A673 (cell line): ENCODE results near the gene SLC4A4. TPM values are rescaled to one million over a fixed set of nuclear protein-coding genes. Genes with fewer than 3 reads are reported as not detected.

Source experiments
- BruUV-seq: library from RNA; stranded (reverse); fragments of 400-500 nt; replicated peaks from 2 replicates; lab custom pipeline; 2021; lab: Mats Ljungman, UMichigan
- CTCF ChIA-PET: fragments of 300-600 bp; sonication (Branson Sonifier 250); formaldehyde crosslinking; loops from one replicate; lab custom pipeline; 2022; ENCODE audit warnings: antibody characterized with exemption; lab: Charles Lee
- POLR2A ChIA-PET: fragments of 300-600 bp; sonication (Branson Sonifier 250); formaldehyde crosslinking; loops from one replicate; lab custom pipeline; 2022; ENCODE audit warnings: antibody characterized with exemption; ENCODE audit not compliant: low non-redundant PET; lab: Charles Lee
- DNase-seq: peaks from one replicate; pipeline ENCODE4 v3.0.0-alpha.2; 2015; ENCODE audit warnings: low spot score
- H3K27ac ChIP-seq: fragments of 200-600 bp; sonication (generic); 2 replicates; pipeline ENCODE4 v1.5.1; 2016; ENCODE audit warnings: mixed run types, low read depth, mild to moderate bottlenecking, mixed read lengths, antibody characterized with exemption, low read length; ENCODE audit not compliant: poor library complexity, severe bottlenecking
- H3K27me3 ChIP-seq: fragments of 200-600 bp; sonication (generic); replicated peaks from 2 replicates; pipeline ENCODE4 v1.6.1; 2017; ENCODE audit warnings: mixed run types, low read depth, mild to moderate bottlenecking, mixed read lengths, antibody characterized with exemption, low read length; ENCODE audit not compliant: insufficient read depth, poor library complexity
- H3K36me3 ChIP-seq: fragments of 200-600 bp; sonication (generic); 2 replicates; pipeline ENCODE4 v1.6.1; 2016; ENCODE audit warnings: mixed run types, mild to moderate bottlenecking, mixed read lengths, antibody characterized with exemption, low read length; ENCODE audit not compliant: insufficient read depth, poor library complexity, severe bottlenecking
- H3K4me1 ChIP-seq: fragments of 200-600 bp; sonication (generic); 2 replicates; pipeline ENCODE4 v1.6.1; 2017; ENCODE audit warnings: mixed run types, mild to moderate bottlenecking, mixed read lengths, antibody characterized with exemption, low read length; ENCODE audit not compliant: insufficient read depth, poor library complexity, severe bottlenecking
- H3K4me3 ChIP-seq: fragments of 200-600 bp; sonication (generic); 2 replicates; pipeline ENCODE4 v1.5.1; 2016; ENCODE audit warnings: low read depth, mixed run types, mild to moderate bottlenecking, mixed read lengths, low read length; ENCODE audit not compliant: poor library complexity, severe bottlenecking
- H3K9me3 ChIP-seq: fragments of 200-600 bp; sonication (generic); 2 replicates; pipeline ENCODE4 v1.6.1; 2016; ENCODE audit warnings: mixed run types, low read depth, mild to moderate bottlenecking, mixed read lengths, antibody characterized with exemption, low read length; ENCODE audit not compliant: poor library complexity, severe bottlenecking
- CTCF ChIP-seq: fragments of 300-800, 200-600 bp; sonication (generic); conservative IDR thresholded peaks from 2 replicates; pipeline ENCODE4 v1.5.1; 2017; ENCODE audit warnings: low read depth, mild to moderate bottlenecking, antibody characterized with exemption, low read length, moderate library complexity, mixed read lengths
- EZH2 ChIP-seq: fragments of 200-600 bp; sonication (generic); IDR thresholded peaks from 2 replicates; pipeline ENCODE4 v1.6.1; 2017; ENCODE audit warnings: borderline replicate concordance, low read depth, mild to moderate bottlenecking, mixed read lengths, antibody characterized with exemption, low read length; ENCODE audit not compliant: poor library complexity, severe bottlenecking
- intact Hi-C: fragments of 100-400 bp; cut with micrococcal nuclease; formaldehyde crosslinking; loops from one replicate; pipeline ENCODE4 v1.10.0; 2022; ENCODE audit not compliant: unreplicated experiment
- total RNA-seq: library from RNA; stranded (reverse); gene quantifications from 2 replicates; pipeline ENCODE4 v1.2.3, GENCODE V29; 2021

The SLC4A4 gene
- total RNA-seq, 1 experiment from 2014 or later: 1.2 TPM

GRCh38 chr4:71520308-71520707 is 181.5 kb downstream of the SLC4A4 start:
- intact Hi-C loops: no loop called here
- TF ChIP-seq CTCF: no peak
- no peak for TF ChIP-seq EZH2

DNA sequence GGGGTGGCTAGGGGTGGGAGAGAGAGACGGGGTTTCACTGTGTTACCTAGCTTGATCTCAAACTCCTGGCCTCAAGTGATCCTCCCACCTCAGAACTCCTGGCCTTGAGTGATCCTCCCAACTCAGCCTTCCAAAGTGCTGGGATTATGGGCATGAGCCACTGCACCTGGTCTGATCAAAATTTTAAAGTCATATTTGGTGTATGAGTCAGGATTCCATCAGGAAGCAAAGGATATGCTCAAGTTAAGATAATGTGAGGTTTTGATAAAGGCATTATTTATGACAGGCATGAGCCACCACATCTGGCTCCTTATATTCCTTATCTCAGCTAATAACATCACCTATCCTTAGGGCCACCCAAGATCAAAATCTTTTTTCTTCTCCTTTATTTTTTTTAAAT is 182.0 kb downstream of the SLC4A4 start:
- no peak overlapping the region for H3K4me3 ChIP-seq
- ChIA-PET CTCF (no interaction called here), POLR2A (no interaction called here)
- no peaks in the 10 kb centered on the region for H3K27me3 ChIP-seq
- no peak for DNase-seq
- no peaks in the 10 kb centered on the region for H3K9me3 ChIP-seq
- H3K27ac ChIP-seq: no peak overlapping the region
- BruUV-seq: no TSS peak
- no peaks in the 10 kb centered on the region for H3K36me3 ChIP-seq
- no peak for TF ChIP-seq EZH2
- no peak for TF ChIP-seq CTCF
- intact Hi-C loops: no loop called here
- no peaks in the 10 kb centered on the region for H3K4me1 ChIP-seq

More at GRCh38 chr4:71520308-71520707, 181.5 kb downstream of the SLC4A4 start:
- H3K27ac ChIP-seq: no peak overlapping the region
- no peaks in the 10 kb centered on the region for H3K4me1 ChIP-seq
- ChIA-PET CTCF (no interaction called here), POLR2A (no interaction called here)
- H3K9me3 ChIP-seq: no peaks in the 10 kb centered on the region
- BruUV-seq: no TSS peak
- H3K36me3 ChIP-seq: no peaks in the 10 kb centered on the region
- H3K27me3 ChIP-seq: no peaks in the 10 kb centered on the region
- H3K4me3 ChIP-seq: no peak overlapping the region
- no peak for DNase-seq

- ChIA-PET CTCF (no interaction called here), POLR2A (no interaction called here)
- no TSS peak for BruUV-seq
- Histone ChIP-seq H3K27ac (no peak overlapping the region), H3K27me3 (no peaks in the 10 kb centered on the region), H3K9me3 (no peaks in the 10 kb centered on the region), H3K36me3 (no peaks in the 10 kb centered on the region), H3K4me3 (no peak overlapping the region), H3K4me1 (no peaks in the 10 kb centered on the region)
- TF ChIP-seq EZH2: no peak
- no peak for TF ChIP-seq CTCF
- DNase-seq: no peak
- intact Hi-C loops: no loop called here
Measured at GRCh38 chr4:71524756-71525155, 185.9 kb downstream of the SLC4A4 start.
